GM23248 (cell line): ENCODE measurements around the gene ART4.

ENCODE experiments used
- EZH2 ChIP-seq: fragments of 200-600 bp; sonication (generic); IDR thresholded peaks from 2 replicates; pipeline ENCODE4 v1.6.1; 2018; ENCODE audit warnings: antibody characterized with exemption, mild to moderate bottlenecking; ENCODE audit not compliant: insufficient read depth, poor library complexity, severe bottlenecking
- EZH2phosphoT487 ChIP-seq: fragments of 200-600 bp; sonication (generic); IDR thresholded peaks from 2 replicates; pipeline ENCODE4 v1.6.1; 2018; ENCODE audit warnings: antibody characterized with exemption, moderate library complexity, mild to moderate bottlenecking, low read depth; ENCODE audit not compliant: insufficient read depth

- TF ChIP-seq EZH2, result no peak
- no peak for TF ChIP-seq EZH2phosphoT487
Observed at GRCh38 chr12:14795028-14795448, 48.3 kb downstream of the ART4 start.
